HuH-7 (cell line): ENCODE measurements around the gene SAMD14.

ENCODE experiments used
- DNase-seq: peaks from one replicate; pipeline ENCODE4 v3.0.0; 2011; ENCODE audit warnings: low spot score

The SAMD14 gene

DNA sequence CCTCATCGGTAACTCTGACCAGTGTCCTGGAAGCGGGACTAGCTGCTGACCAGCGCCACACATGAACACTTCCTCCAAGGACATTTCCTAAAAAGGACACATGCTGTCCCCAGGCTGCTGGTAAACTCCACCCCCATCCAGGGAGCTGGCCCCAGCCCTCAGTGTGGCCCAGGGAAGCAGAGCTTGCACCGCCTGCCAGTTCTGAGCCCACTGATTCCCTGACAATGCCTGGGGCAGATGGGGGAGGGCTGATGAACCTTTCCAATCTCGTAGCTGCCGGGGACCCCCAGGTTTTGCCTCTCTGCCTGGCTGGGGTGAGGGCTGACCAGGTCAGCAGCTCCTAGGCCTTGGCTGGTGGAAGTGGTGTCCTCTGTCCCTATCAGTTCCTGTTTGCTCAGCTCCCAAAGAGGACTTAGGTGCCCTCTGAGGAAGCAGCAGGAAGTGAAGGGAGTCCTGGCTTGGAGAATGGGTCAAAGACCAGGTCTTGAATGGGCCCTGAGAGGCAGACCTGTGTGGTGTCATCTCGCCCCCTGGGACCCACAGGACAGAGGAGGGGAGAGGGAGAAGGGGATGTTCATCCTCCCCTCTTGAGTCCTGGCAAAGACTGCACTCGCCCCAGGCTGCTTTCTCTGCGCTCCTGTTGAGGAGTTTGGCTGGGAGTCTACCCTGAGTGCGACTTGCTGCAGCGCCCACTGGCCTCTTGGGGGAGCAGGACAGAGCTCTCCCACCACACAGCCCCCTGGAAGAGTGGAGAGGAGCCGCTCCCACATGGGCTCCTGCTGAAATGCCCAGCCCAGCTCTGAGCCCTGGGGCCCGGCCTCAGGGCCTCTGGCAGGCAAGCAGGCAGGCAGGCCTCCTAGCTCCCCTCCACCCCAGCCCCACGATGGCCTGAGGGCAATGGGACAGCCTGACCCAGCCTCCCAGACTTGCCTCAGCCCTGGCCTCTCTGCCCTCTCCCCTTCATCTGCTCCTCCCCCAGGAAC is 18.0 kb downstream of the SAMD14 start:
- no peak for DNase-seq

GRCh38 chr17:50110591-50111349 is 19.2 kb downstream of the SAMD14 start:
- no peak for DNase-seq

GRCh38 chr17:50109785-50110184 is 20.2 kb downstream of the SAMD14 start:
- no peak for DNase-seq

DNA sequence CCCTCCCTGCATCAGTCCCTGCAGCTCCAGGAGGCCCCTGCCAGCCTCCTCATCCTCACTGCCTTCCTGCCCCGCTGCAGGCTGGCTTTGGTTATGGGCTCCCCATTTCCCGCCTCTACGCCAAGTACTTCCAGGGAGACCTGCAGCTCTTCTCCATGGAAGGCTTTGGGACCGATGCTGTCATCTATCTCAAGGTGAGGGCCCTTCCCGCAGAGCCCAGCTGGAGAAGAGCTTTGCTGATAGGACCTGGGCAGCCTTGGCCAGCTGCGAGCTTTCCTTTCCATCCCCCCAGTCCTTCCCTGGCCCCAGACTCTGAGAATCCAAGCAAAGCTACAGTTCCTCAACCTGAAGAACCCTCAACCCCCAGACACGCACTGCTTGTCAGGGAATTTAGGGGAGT is 20.8 kb downstream of the SAMD14 start:
- no peak for DNase-seq

DNA sequence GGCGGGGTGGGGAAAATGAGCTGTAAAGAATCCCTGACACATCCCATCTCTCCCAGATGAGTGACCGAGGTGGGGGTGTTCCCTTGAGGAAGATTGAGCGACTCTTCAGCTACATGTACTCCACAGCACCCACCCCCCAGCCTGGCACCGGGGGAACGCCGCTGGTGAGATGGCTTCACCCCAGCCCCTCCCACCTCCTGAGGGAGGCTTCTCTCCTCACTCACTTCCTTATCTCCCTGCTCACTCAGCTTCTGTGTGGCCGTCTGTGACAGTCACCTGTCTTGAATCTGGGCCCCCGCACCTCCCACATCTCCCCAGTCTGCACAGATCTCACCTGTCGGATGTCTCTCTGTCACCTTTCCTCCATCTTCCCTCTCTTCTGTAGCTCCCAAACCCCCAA is 21.4 kb downstream of the SAMD14 start:
- DNase-seq, result no peak

GRCh38 chr17:50107790-50108414 is 22.1 kb downstream of the SAMD14 start:
- DNase-seq, result no peak

- no peak for DNase-seq
These were observed 23.4 kb downstream of the SAMD14 start for GRCh38 chr17:50106393-50107131.

DNA sequence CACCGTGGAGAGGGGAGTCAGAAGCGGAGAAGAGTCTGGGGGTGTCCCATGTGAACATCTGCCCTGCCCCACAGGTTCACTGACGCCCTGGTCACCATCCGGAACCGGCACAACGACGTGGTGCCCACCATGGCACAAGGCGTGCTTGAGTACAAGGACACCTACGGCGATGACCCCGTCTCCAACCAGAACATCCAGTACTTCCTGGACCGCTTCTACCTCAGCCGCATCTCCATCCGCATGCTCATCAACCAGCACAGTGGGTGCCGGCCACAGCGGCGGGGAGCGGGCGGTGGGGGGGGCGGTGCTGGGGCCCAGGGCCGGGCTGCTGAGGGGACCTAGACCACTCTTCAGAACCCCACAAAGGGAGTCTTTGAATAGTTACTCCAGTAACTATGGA is 24.1 kb downstream of the SAMD14 start:
- no peak for DNase-seq

DNA sequence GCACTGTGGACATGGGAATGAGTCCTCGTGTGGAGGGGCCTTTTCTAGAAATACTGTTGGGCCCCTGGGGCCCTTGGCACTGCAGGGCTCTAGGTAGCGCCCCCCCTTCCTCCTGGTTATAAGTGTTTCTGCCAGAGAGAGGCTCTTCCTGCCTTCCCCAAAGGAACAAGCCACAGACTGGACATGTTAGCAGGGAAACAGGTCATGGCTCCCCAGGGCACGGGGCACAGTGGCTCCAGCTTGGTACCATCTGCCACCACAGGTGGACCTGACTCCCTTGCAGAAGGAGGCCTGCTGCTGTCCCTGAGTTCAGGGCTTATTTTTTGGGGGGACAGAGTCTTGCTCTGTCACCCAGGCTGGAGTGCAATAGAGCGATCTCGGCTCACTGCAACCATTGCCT is 26.0 kb downstream of the SAMD14 start:
- DNase-seq, result no peak

DNA sequence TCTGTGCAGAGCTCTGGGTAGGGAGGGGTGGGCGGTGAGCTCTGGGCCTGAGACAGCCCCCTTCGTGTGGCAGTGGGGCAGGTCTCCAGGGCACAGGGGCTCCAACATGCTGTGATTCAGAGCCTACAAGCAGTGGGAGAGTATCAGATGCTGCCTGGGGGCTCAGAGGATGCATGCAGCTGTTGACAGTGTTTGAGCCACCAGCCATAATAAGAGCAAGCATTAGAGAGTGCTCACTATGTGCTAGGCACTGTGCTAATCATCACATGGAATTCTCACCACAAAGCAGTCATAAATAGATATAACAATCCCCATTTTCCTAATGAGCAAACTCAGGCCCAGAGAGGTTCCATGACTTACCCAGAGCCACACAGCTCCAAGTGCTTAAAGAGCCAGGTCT is 26.7 kb downstream of the SAMD14 start:
- DNase-seq, result no peak

GRCh38 chr17:50102164-50102991 is 27.6 kb downstream of the SAMD14 start:
- no peak for DNase-seq

GRCh38 chr17:50101346-50102163 is 28.4 kb downstream of the SAMD14 start:
- no peak for DNase-seq

DNA sequence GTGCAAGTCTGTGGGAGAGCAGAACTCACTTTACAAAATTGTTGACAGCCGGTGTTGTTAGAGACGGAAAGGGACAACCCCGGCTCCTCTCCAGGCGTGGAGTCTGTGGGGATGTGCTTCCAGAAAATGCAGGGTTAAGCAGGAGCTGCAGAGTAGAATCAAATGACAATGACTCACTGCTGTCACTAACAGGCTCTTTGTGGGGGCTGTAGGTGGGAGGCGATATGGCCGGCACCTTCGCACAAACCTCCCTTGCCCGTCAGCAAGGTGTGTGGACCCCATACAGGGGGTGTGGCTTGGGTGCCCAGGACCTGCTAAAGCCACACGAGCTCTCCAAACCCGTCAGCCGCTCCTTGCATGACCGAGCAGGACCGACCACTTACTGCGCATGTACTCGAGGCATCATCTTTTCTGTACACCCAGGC is 29.0 kb downstream of the SAMD14 start:
- no peak for DNase-seq

- no peak for DNase-seq
These were observed 29.5 kb downstream of the SAMD14 start for GRCh38 chr17:50100480-50100883.

GRCh38 chr17:50099003-50099402 is 31.0 kb downstream of the SAMD14 start:
- DNase-seq, result no peak

DNA sequence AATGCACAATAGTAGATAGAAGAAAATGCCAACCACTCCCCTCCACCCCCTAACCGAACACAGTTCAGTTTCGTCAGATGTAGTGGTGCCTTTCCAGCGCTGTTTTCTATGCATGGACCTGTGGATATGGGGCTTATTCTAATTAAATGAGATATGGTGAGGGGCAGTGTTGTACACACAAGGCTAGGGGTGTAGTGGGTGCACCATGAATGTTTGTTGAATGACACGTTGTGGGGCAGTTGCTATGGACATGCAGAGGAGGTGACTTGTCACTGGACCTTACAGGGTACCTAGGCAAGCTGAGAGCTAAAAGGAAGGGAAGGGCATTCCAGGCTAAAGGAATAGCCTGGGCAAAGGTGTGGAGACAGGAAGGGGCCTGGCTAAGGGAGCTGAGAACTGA is 31.4 kb downstream of the SAMD14 start:
- DNase-seq, result no peak

DNA sequence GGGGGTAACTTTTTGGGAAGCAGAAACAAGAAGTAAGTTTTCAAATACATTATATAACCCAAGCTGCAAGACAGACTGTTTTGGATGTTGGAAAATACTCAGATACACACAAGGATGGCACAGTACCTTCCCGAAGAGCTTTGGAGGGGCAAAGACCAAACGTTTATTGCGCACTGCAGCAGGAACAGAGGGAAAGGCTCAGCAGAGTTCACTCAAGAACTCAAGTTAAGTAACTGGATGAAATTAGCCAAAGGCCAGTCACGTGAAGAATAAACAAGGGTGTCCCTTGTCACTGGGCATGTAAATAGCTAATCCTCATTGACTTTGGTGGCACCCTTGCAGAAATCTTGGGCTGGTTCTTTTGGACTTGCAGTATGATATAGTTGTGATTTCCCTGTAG is 32.0 kb downstream of the SAMD14 start:
- DNase-seq, result no peak

DNA sequence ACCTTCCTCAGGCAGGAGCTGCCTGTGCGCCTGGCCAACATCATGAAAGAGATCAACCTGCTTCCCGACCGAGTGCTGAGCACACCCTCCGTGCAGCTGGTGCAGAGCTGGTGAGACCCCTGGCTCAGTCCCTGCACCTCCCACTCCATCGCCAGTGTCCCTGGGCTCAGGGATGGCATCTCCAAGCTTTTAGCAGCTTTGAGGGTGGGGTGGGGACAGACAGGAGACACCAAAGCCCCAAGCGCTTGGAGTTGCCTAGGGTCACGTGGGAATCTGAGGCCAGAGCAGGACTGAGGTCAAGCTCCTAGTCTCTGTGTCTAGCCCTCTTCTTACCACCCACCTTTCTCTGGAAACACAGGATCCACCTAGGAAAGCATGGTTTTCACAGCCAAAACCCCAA is 32.5 kb downstream of the SAMD14 start:
- DNase-seq, result no peak

DNA sequence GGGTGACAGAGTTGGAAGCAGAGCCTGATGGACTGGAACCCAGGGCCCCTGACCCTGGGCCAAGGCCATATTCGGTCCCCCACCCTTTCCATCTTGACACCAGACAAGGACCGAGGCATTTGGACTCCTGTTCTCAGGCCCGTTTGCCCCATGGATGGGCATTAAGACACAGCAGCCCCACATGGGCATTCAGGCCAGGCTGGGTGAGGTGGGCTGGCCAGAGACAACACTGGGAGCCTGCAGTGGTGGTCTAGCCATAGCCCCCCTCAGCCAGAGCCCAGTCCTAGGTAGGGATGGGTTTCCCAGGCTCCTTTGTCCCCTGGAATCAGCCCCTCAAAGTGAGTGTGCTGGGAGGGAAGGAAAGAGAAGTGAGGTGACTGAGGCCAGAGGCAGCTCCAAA is 33.2 kb downstream of the SAMD14 start:
- DNase-seq, result no peak

- no peak for DNase-seq
These were observed 33.9 kb downstream of the SAMD14 start for GRCh38 chr17:50096092-50096491.
